ENCODE results near the gene ACYP1. TPM values are rescaled to one million over a fixed set of nuclear protein-coding genes. Genes with fewer than 3 reads are reported as not detected.

The ACYP1 gene
- total RNA-seq, 2 experiments from 2014 or later: 65.0 to 97.5 TPM

GRCh38 chr14:75107186-75107585, 43.4 kb upstream of the ACYP1 start:
- Histone ChIP-seq H3K27ac (ENCODE audit: low read depth, low read length, poor library complexity, severe bottlenecking) (no peak overlapping the region), H3K9me3 (ENCODE audit: low read length) (no peaks in the 10 kb centered on the region), H4K20me1 (ENCODE audit: insufficient read depth, low read length) (no peaks in the 10 kb centered on the region), H3K36me3 (ENCODE audit: insufficient read depth, low read length) (peaks cover 93% of the 10 kb centered on the region), H3K4me1 (ENCODE audit: insufficient read depth, low read length, poor library complexity, severe bottlenecking) (no peaks in the 10 kb centered on the region), H2AFZ (ENCODE audit: low read length) (no peak overlapping the region), H3K9me2 (ENCODE audit: insufficient read depth, low read length) (no peaks in the 10 kb centered on the region), H3K79me2 (ENCODE audit: insufficient read depth, low read depth, low read length) (no peaks in the 10 kb centered on the region), H3K4me3 (ENCODE audit: low read depth, low read length, poor library complexity, severe bottlenecking) (no peak overlapping the region), H3K4me2 (ENCODE audit: low read length) (no peak overlapping the region)
- TF ChIP-seq CTCF (conservative IDR thresholded peaks at IDR 0.05; ENCODE audit: low read length) (no peak), EZH2phosphoT487 (IDR thresholded peaks at IDR 0.05; ENCODE audit: borderline replicate concordance, low read depth, low read length) (no peak)
- intact Hi-C loops (cut with micrococcal nuclease; ENCODE audit: unreplicated experiment): no loop called here
- POLR2A ChIA-PET: interaction anchor here (0.7 kb wide), 1 partner anchor 38 kb away, joined by 5 read pairs; the partner anchor contains the start of gene ZC2HC1C
- CTCF ChIA-PET (ENCODE audit: unreplicated experiment): no interaction called here
- no TSS peak for BruUV-seq (replicated peaks)
- DNase-seq (ENCODE audit: low spot score): no peak

- TF ChIP-seq EZH2phosphoT487 (IDR thresholded peaks at IDR 0.05; ENCODE audit: borderline replicate concordance, low read depth, low read length): no peak
- intact Hi-C loops (cut with micrococcal nuclease; ENCODE audit: unreplicated experiment): no loop called here
- H4K20me1 ChIP-seq (ENCODE audit: insufficient read depth, low read length): no peaks in the 10 kb centered on the region
- H2AFZ ChIP-seq (ENCODE audit: low read length): no peak overlapping the region
- H3K36me3 ChIP-seq (ENCODE audit: insufficient read depth, low read length): peaks cover 83% of the 10 kb centered on the region
- H3K4me3 ChIP-seq (ENCODE audit: low read depth, low read length, poor library complexity, severe bottlenecking): no peak overlapping the region
- H3K9me3 ChIP-seq (ENCODE audit: low read length): no peaks in the 10 kb centered on the region
- H3K79me2 ChIP-seq (ENCODE audit: insufficient read depth, low read depth, low read length): no peaks in the 10 kb centered on the region
- no peak for DNase-seq (ENCODE audit: low spot score)
- BruUV-seq (replicated peaks): no TSS peak
- H3K9me2 ChIP-seq (ENCODE audit: insufficient read depth, low read length): no peaks in the 10 kb centered on the region
- H3K27ac ChIP-seq (ENCODE audit: low read depth, low read length, poor library complexity, severe bottlenecking): no peak overlapping the region
- ChIA-PET CTCF (ENCODE audit: unreplicated experiment) (no interaction called here), POLR2A (no interaction called here)
- no peaks in the 10 kb centered on the region for H3K4me1 ChIP-seq (ENCODE audit: insufficient read depth, low read length, poor library complexity, severe bottlenecking)
- H3K4me2 ChIP-seq (ENCODE audit: low read length): no peak overlapping the region
Measured at GRCh38 chr14:75101491-75101890, 37.7 kb upstream of the ACYP1 start.

GRCh38 chr14:75098682-75099081, 34.9 kb upstream of the ACYP1 start:
- no peak overlapping the region for H3K27ac ChIP-seq (ENCODE audit: low read depth, low read length, poor library complexity, severe bottlenecking)
- TF ChIP-seq CTCF (conservative IDR thresholded peaks at IDR 0.05; ENCODE audit: low read length): no peak
- no peak for TF ChIP-seq EZH2phosphoT487 (IDR thresholded peaks at IDR 0.05; ENCODE audit: borderline replicate concordance, low read depth, low read length)
- ChIA-PET POLR2A (no interaction called here), CTCF (ENCODE audit: unreplicated experiment) (no interaction called here)
- no peak for DNase-seq (ENCODE audit: low spot score)
- no peaks in the 10 kb centered on the region for H4K20me1 ChIP-seq (ENCODE audit: insufficient read depth, low read length)
- H3K79me2 ChIP-seq (ENCODE audit: insufficient read depth, low read depth, low read length): no peaks in the 10 kb centered on the region
- no peak overlapping the region for H2AFZ ChIP-seq (ENCODE audit: low read length)
- H3K4me1 ChIP-seq (ENCODE audit: insufficient read depth, low read length, poor library complexity, severe bottlenecking): no peaks in the 10 kb centered on the region
- H3K4me2 ChIP-seq (ENCODE audit: low read length): no peak overlapping the region
- H3K4me3 ChIP-seq (ENCODE audit: low read depth, low read length, poor library complexity, severe bottlenecking): no peak overlapping the region
- no peaks in the 10 kb centered on the region for H3K9me2 ChIP-seq (ENCODE audit: insufficient read depth, low read length)
- intact Hi-C loops (cut with micrococcal nuclease; ENCODE audit: unreplicated experiment): no loop called here
- no TSS peak for BruUV-seq (replicated peaks)
- no peaks in the 10 kb centered on the region for H3K9me3 ChIP-seq (ENCODE audit: low read length)
- peaks cover 83% of the 10 kb centered on the region for H3K36me3 ChIP-seq (ENCODE audit: insufficient read depth, low read length)
